HG03457 (cell line): ENCODE data around the gene ASGR1.
"Not testable (repeated sequence)": the region's sequence is repeated elsewhere in the genome, so short reads cannot be mapped to it uniquely, and the experiment has no call there.

Source experiments
- ATAC-seq: cut with Tn5 transposase; IDR thresholded peaks from one replicate; pipeline ENCODE4 v1.9.1; 2021; ENCODE audit warnings: moderate number of reproducible peaks; ENCODE audit not compliant: unreplicated experiment

Gene ASGR1

GRCh38 chr17:7128160-7128559 is 51.0 kb downstream of the ASGR1 start:
- ATAC-seq, result no peak

- not testable (repeated sequence) for ATAC-seq
These were observed 51.7 kb downstream of the ASGR1 start for GRCh38 chr17:7127501-7127900.

- not testable (repeated sequence) for ATAC-seq
These were observed 52.8 kb downstream of the ASGR1 start for GRCh38 chr17:7126386-7126785.

- ATAC-seq, result no peak
These were observed 54.2 kb downstream of the ASGR1 start for GRCh38 chr17:7124923-7125322.

- ATAC-seq, result no peak
These were observed 55.3 kb downstream of the ASGR1 start for GRCh38 chr17:7123844-7124243.
